ENCODE data around the gene ST3GAL2. TPM values are rescaled to one million over a fixed set of nuclear protein-coding genes. Genes with fewer than 3 reads are reported as not detected.

Gene ST3GAL2
- polyA plus RNA-seq, 1 donor = 24.1 TPM

GRCh38 chr16:70437582-70438557 is 1.0 kb downstream of the ST3GAL2 start:
- DNase-seq (ENCODE audit: low read depth) = no peak

GRCh38 chr16:70437017-70437581 is 1.8 kb downstream of the ST3GAL2 start:
- DNase-seq (ENCODE audit: low read depth) = no peak

GRCh38 chr16:70434484-70435260 is 4.2 kb downstream of the ST3GAL2 start:
- DNase-seq (ENCODE audit: low read depth) = no peak

GRCh38 chr16:70433458-70434103 is 5.3 kb downstream of the ST3GAL2 start:
- no peak for DNase-seq (ENCODE audit: low read depth)

- no peak for DNase-seq (ENCODE audit: low read depth)
These were observed 6.0 kb downstream of the ST3GAL2 start for GRCh38 chr16:70432723-70433457.

GRCh38 chr16:70432356-70432722 is 6.6 kb downstream of the ST3GAL2 start:
- no peak for DNase-seq (ENCODE audit: low read depth)

GRCh38 chr16:70430667-70431536 is 8.0 kb downstream of the ST3GAL2 start:
- DNase-seq (ENCODE audit: low read depth) = no peak

- no peak for DNase-seq (ENCODE audit: low read depth)
These were observed 8.8 kb downstream of the ST3GAL2 start for GRCh38 chr16:70429888-70430666.

- no peak for DNase-seq (ENCODE audit: low read depth)
These were observed 10.5 kb downstream of the ST3GAL2 start for GRCh38 chr16:70428178-70428998.

- DNase-seq (ENCODE audit: low read depth) = no peak
These were observed 11.1 kb downstream of the ST3GAL2 start for GRCh38 chr16:70427786-70428177.

GRCh38 chr16:70422543-70422942 is 16.4 kb downstream of the ST3GAL2 start:
- DNase-seq (ENCODE audit: low read depth) = no peak

GRCh38 chr16:70421473-70422311 is 17.2 kb downstream of the ST3GAL2 start:
- DNase-seq (ENCODE audit: low read depth) = no peak

- DNase-seq (ENCODE audit: low read depth) = no peak
These were observed 17.9 kb downstream of the ST3GAL2 start for GRCh38 chr16:70421014-70421413.

- DNase-seq (ENCODE audit: low read depth) = no peak
These were observed 19.2 kb downstream of the ST3GAL2 start for GRCh38 chr16:70419384-70420327.

GRCh38 chr16:70418993-70419318 is 19.9 kb downstream of the ST3GAL2 start:
- DNase-seq (ENCODE audit: low read depth) = no peak

- no peak for DNase-seq (ENCODE audit: low read depth)
These were observed 20.5 kb downstream of the ST3GAL2 start for GRCh38 chr16:70418274-70418992.

Measured in forelimb muscle (tissue), 1 donor.